PC-9 (cell line): ENCODE data around the gene WDR93. TPM values are rescaled to one million over a fixed set of nuclear protein-coding genes. Genes with fewer than 3 reads are reported as not detected.

Experiments used
- BruUV-seq: library from RNA; stranded (reverse); fragments of 400-500 nt; replicated peaks from 2 replicates; lab custom pipeline; 2021; lab: Mats Ljungman, UMichigan
- CTCF ChIA-PET: fragments of 300-600 bp; sonication (Branson Sonifier 250); formaldehyde crosslinking; loops from one replicate; lab custom pipeline; 2022; ENCODE audit warnings: antibody characterized with exemption; lab: Charles Lee
- POLR2A ChIA-PET: fragments of 300-600 bp; sonication (Branson Sonifier 250); formaldehyde crosslinking; loops from one replicate; lab custom pipeline; 2022; ENCODE audit warnings: antibody characterized with exemption; ENCODE audit not compliant: unreplicated experiment; lab: Charles Lee
- DNase-seq, 2 experiments: peaks; one replicate each; pipeline versions ENCODE4 v3.0.0 to v3.0.0-alpha.2; 2015 to 2022; ENCODE audit warnings: mixed read lengths in 1 of 2
- H2AFZ ChIP-seq: fragments of 200-600 bp; sonication (generic); 2 replicates; pipeline ENCODE4 v1.8.1; 2017; ENCODE audit warnings: antibody characterized with exemption
- H3F3A ChIP-seq: fragments of 200-600 bp; sonication (generic); 2 replicates; pipeline ENCODE4 v1.8.1; 2017; ENCODE audit warnings: antibody characterized with exemption, mild to moderate bottlenecking, low read depth; ENCODE audit not compliant: insufficient read depth
- H3K27ac ChIP-seq: fragments of 200-600 bp; sonication (generic); 2 replicates; pipeline ENCODE4 v1.6.1; 2016; ENCODE audit warnings: mixed run types
- H3K27me3 ChIP-seq: fragments of 200-600 bp; sonication (generic); 2 replicates; pipeline ENCODE4 v1.6.1; 2016; ENCODE audit warnings: low read depth, mixed run types; ENCODE audit not compliant: insufficient read depth
- H3K36me3 ChIP-seq: fragments of 200-600 bp; sonication (generic); 2 replicates; pipeline ENCODE4 v1.6.1; 2016; ENCODE audit warnings: low read depth, mixed run types
- H3K4me1 ChIP-seq: fragments of 200-600 bp; sonication (generic); replicated peaks from 2 replicates; pipeline ENCODE4 v1.6.1; 2016; ENCODE audit warnings: mixed run types; ENCODE audit not compliant: insufficient read depth
- H3K4me2 ChIP-seq: fragments of 200-600 bp; sonication (generic); 2 replicates; pipeline ENCODE4 v1.6.1; 2017; ENCODE audit warnings: mixed run types
- H3K4me3 ChIP-seq: fragments of 200-600 bp; sonication (generic); 2 replicates; pipeline ENCODE4 v1.6.1; 2016; ENCODE audit warnings: mixed run types
- H3K79me2 ChIP-seq: fragments of 200-600 bp; sonication (generic); 2 replicates; pipeline ENCODE4 v1.6.1; 2017; ENCODE audit warnings: low read depth, mixed run types
- H3K9me2 ChIP-seq: fragments of 200-600 bp; sonication (generic); 2 replicates; pipeline ENCODE4 v1.8.1; 2017; ENCODE audit warnings: mild to moderate bottlenecking; ENCODE audit not compliant: insufficient read depth
- H3K9me3 ChIP-seq: fragments of 200-600 bp; sonication (generic); 2 replicates; pipeline ENCODE4 v1.8.1; 2016; ENCODE audit warnings: low read depth; ENCODE audit not compliant: insufficient read depth
- H4K20me1 ChIP-seq: fragments of 200-600 bp; sonication (generic); 2 replicates; pipeline ENCODE4 v1.8.1; 2017; ENCODE audit not compliant: insufficient read depth
- EZH2 ChIP-seq: fragments of 200-600 bp; sonication (generic); IDR thresholded peaks from 2 replicates; pipeline ENCODE4 v1.8.0; 2017; ENCODE audit warnings: antibody characterized with exemption, low read depth
- intact Hi-C: fragments of 100-400 bp; cut with micrococcal nuclease; formaldehyde crosslinking; loops from one replicate; pipeline ENCODE4 v1.10.0; 2022; ENCODE audit not compliant: unreplicated experiment
- total RNA-seq: library from RNA; stranded (reverse); gene quantifications from 2 replicates; pipeline ENCODE4 v1.2.3, GENCODE V29; 2021
- TF ChIP-seq, protein P1 (sequence below): fragments of 200-600 bp; sonication (generic); conservative IDR thresholded peaks from 2 replicates; pipeline ENCODE4 v1.6.1; 2017; ENCODE audit warnings: mixed run types, antibody characterized with exemption, mild to moderate bottlenecking, moderate library complexity

The WDR93 gene
- total RNA-seq, 1 experiment from 2014 or later, result 1.8 TPM

DNA sequence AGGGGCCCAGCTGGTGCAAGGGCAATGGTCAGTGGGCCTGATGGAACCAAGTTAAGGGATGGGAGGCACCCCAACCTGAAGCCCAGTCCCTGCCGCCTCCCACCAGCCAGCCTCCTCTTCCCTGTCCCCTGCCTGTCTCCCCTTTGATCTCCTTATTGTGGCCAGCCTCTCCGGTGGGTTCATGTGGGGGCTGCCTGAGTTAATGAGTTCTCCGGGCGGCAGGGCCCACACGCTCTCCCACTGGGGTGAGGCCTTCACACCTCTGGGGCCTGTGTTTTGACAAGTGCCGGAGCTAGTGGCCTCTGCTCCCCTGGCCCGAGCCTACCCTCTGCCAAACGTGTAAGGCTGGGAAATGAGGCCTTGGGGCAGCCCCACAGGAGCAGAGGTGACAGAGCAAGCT is 67.7 kb downstream of the WDR93 start:
- no peak for TF ChIP-seq EZH2
- TF ChIP-seq, protein P1, sequence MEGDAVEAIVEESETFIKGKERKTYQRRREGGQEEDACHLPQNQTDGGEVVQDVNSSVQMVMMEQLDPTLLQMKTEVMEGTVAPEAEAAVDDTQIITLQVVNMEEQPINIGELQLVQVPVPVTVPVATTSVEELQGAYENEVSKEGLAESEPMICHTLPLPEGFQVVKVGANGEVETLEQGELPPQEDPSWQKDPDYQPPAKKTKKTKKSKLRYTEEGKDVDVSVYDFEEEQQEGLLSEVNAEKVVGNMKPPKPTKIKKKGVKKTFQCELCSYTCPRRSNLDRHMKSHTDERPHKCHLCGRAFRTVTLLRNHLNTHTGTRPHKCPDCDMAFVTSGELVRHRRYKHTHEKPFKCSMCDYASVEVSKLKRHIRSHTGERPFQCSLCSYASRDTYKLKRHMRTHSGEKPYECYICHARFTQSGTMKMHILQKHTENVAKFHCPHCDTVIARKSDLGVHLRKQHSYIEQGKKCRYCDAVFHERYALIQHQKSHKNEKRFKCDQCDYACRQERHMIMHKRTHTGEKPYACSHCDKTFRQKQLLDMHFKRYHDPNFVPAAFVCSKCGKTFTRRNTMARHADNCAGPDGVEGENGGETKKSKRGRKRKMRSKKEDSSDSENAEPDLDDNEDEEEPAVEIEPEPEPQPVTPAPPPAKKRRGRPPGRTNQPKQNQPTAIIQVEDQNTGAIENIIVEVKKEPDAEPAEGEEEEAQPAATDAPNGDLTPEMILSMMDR, result no peak
- Histone ChIP-seq H3K9me3 (no peaks in the 10 kb centered on the region), H3K27ac (no peak overlapping the region), H3K4me2 (no peak overlapping the region), H4K20me1 (no peaks in the 10 kb centered on the region), H3F3A (peaks cover 64% of the 10 kb centered on the region), H3K4me3 (no peak overlapping the region), H3K9me2 (no peaks in the 10 kb centered on the region), H3K4me1 (peaks cover 76% of the 10 kb centered on the region), H2AFZ (no peak overlapping the region), H3K36me3 (no peaks in the 10 kb centered on the region), H3K79me2 (no peaks in the 10 kb centered on the region), H3K27me3 (no peaks in the 10 kb centered on the region)
- no TSS peak for BruUV-seq
- intact Hi-C loops, result no loop called here
- POLR2A ChIA-PET, result no interaction called here
- no peak for DNase-seq
- CTCF ChIA-PET, result no interaction called here

DNA sequence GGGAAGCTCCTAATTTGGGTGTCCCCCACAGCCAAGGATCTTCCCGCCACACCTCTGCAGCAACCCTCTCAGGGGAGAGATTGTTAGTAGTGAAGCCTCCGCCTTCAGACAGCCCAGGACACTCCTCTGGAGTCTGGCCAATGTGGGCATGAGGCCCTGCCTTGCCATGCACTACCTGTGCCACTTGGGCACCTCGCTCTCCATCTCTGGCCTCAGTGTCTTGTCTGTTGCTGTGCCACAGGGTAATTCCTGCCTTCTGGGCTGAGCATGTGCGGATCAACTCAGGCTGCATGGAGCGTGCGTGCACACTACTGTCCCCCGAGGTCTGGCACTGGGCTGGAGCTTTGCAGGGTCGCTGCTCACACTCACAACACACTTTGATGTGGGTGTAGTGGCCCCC is 68.4 kb downstream of the WDR93 start:
- DNase-seq, result no peak
- H3K27me3 ChIP-seq, result no peaks in the 10 kb centered on the region
- H3K27ac ChIP-seq, result no peak overlapping the region
- no peaks in the 10 kb centered on the region for H3K9me3 ChIP-seq
- no peaks in the 10 kb centered on the region for H3K79me2 ChIP-seq
- TF ChIP-seq, protein P1, result no peak
- no peak for TF ChIP-seq EZH2
- CTCF ChIA-PET, result interaction anchor here (0.6 kb wide), 1 partner anchor 186 kb away, joined by 4 read pairs; no protein-coding TSS in a partner anchor
- H3K36me3 ChIP-seq, result no peaks in the 10 kb centered on the region
- H3K4me3 ChIP-seq, result no peak overlapping the region
- H3K4me1 ChIP-seq, result peaks cover 76% of the 10 kb centered on the region
- H2AFZ ChIP-seq, result no peak overlapping the region
- H4K20me1 ChIP-seq, result no peaks in the 10 kb centered on the region
- POLR2A ChIA-PET, result interaction anchor here (0.5 kb wide), 1 partner anchor 28 kb away, joined by 28 read pairs; no protein-coding TSS in a partner anchor
- intact Hi-C loops, result no loop called here
- no TSS peak for BruUV-seq
- no peak overlapping the region for H3K4me2 ChIP-seq
- peaks cover 57% of the 10 kb centered on the region for H3F3A ChIP-seq
- peaks cover 4% of the 10 kb centered on the region; the same call in 1 of the 2 replicates for H3K9me2 ChIP-seq

DNA sequence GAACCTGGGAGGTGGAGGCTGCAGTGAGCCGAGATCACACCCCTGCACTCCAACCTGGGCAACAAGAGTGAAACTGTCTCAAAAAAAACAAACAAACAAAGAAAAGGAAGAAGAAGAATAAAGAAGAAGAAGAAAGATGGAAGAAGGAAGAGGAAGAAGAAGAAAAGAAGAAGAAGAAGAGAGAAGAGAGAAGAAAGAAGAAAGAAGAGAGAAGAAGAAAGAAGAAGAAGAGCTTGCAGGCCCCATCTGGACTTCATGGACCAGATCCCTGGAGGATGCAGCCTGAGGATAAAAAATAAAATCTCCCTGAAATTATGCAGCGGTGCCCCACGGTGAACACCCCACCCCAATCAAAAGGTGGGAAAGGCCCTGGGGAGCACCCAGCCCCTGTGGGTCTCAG is 69.2 kb downstream of the WDR93 start:
- H3K9me3 ChIP-seq, result no peaks in the 10 kb centered on the region
- peak overlapping the region; percentile 98 for H3K27ac ChIP-seq
- POLR2A ChIA-PET, result no interaction called here
- H3K9me2 ChIP-seq, result peaks cover 4% of the 10 kb centered on the region; the same call in 1 of the 2 replicates
- intact Hi-C loops, result loop anchor here (2.0 to 5.0 kb wide), 3 partner anchors 37 to 115 kb away; no protein-coding TSS in a partner anchor
- H2AFZ ChIP-seq, result no peak overlapping the region
- no peaks in the 10 kb centered on the region for H3K79me2 ChIP-seq
- no TSS peak for BruUV-seq
- peaks cover 67% of the 10 kb centered on the region for H3K4me1 ChIP-seq
- H3K27me3 ChIP-seq, result no peaks in the 10 kb centered on the region
- no peaks in the 10 kb centered on the region for H3K36me3 ChIP-seq
- DNase-seq, result no peak
- H3K4me3 ChIP-seq, result no peak overlapping the region
- TF ChIP-seq, protein P1, result no peak
- TF ChIP-seq EZH2, result no peak
- CTCF ChIA-PET, result interaction anchor here (0.6 to 2.5 kb wide), 2 partner anchors 32 to 116 kb away, joined by 3 to 45 read pairs; no protein-coding TSS in a partner anchor
- peaks cover 52% of the 10 kb centered on the region for H3F3A ChIP-seq
- H3K4me2 ChIP-seq, result no peak overlapping the region
- no peaks in the 10 kb centered on the region for H4K20me1 ChIP-seq
